Activated CD4-positive, alpha-beta memory T cell treated with anti-CD3 and anti-CD28 coated beads, Interleukin-2, amount 10 ng/mL, durations not matched to agents 7 days and 5 days (primary cell): ENCODE data around the gene SETX. TPM values are rescaled to one million over a fixed set of nuclear protein-coding genes. Genes with fewer than 3 reads are reported as not detected.

Experiments
- CTCF ChIA-PET: fragments of 350-600 bp; sonication (Branson Sonifier 250); formaldehyde crosslinking; loops from one replicate; lab custom pipeline; 2021; ENCODE audit warnings: antibody characterized with exemption, inconsistent platforms; lab: Charles Lee
- POLR2A ChIA-PET: fragments of 350-600 bp; sonication (Branson Sonifier 250); formaldehyde crosslinking; loops from one replicate; lab custom pipeline; 2021; ENCODE audit warnings: antibody characterized with exemption; lab: Charles Lee
- DNase-seq: peaks from one replicate; pipeline ENCODE4 v3.0.0-alpha.2; 2020
- H3K27ac Mint-ChIP-seq: one replicate; pipeline ENCODE4 v1.8.0; 2021; ENCODE audit warnings: mild to moderate bottlenecking, mixed read lengths
- H3K27me3 Mint-ChIP-seq: one replicate; pipeline ENCODE4 v1.8.0; 2021; ENCODE audit warnings: mixed read lengths
- H3K36me3 Mint-ChIP-seq: one replicate; pipeline ENCODE4 v1.8.0; 2021; ENCODE audit warnings: low read depth, mixed read lengths
- H3K4me1 Mint-ChIP-seq: one replicate; pipeline ENCODE4 v1.8.0; 2021; ENCODE audit warnings: mixed read lengths
- H3K4me3 Mint-ChIP-seq: one replicate; pipeline ENCODE4 v1.8.0; 2021; ENCODE audit warnings: mild to moderate bottlenecking, mixed read lengths
- H3K9me3 Mint-ChIP-seq: one replicate; pipeline ENCODE4 v1.8.0; 2021; ENCODE audit warnings: mixed read lengths
- total RNA-seq, 2 experiments: library from RNA; stranded (reverse); gene quantifications; one replicate each; pipeline ENCODE4 v1.2.3, GENCODE V29; 2021

SETX gene
- total RNA-seq, 2 experiments from 2014 or later: 63.7 to 69.4 TPM

DNA sequence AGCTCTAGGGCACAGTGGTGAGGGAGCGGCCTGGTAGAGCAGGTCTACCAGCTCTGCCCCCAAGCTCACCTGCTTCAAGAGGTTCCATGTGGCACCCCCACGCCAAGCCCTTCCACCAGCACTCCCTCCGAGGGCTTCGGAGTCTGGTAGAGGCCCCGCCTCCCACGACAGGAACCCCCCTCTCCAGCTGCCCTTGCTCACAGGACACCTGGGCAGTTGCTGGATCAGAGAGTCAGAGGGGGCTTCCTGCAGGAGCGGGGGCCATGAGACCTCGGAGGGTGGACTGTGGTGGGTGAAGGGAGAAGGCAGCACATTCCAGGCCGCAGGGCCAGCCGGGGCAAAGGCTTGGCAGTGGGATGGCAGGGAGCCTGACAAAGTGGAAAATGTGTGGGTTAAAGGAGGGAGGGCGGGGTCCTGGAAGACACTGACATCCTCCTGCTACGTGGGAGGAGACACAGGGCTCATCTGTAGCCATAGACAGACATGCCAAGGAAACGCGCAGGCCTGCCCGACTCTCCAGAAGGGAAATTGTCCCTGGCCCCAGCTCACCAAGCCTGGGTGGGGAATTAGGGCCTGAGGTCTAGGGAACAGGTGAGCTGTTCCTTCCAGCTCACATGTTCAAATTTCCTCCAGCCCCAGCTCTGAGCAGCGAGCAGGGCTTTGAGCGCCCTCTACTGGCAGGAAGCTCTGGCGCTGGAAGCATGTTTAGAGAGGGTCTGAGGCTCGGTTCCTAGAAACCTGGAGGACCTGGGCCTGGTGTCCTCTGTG, 118.7 kb downstream of the SETX start:
- DNase-seq: peak; percentile 81
- Mint-ChIP-seq H3K27me3 (peaks cover 18% of the 10 kb centered on the region), H3K4me3 (no peak overlapping the region), H3K9me3 (no peaks in the 10 kb centered on the region), H3K27ac (no peak overlapping the region), H3K4me1 (no peaks in the 10 kb centered on the region), H3K36me3 (no peaks in the 10 kb centered on the region)
- ChIA-PET CTCF (interaction anchor here (0.7 to 4.5 kb wide), 30 partner anchors 8 to 481 kb away, joined by 3 to 69 read pairs (median 4); partner anchors contain the start of genes MED27 and NTNG2), POLR2A (interaction anchor here (0.6 to 1.0 kb wide), 2 partner anchors 66 to 87 kb away, joined by 3 to 4 read pairs; no protein-coding TSS in a partner anchor)

GRCh38 chr9:132235125-132235524, 119.7 kb downstream of the SETX start:
- no peaks in the 10 kb centered on the region for H3K9me3 Mint-ChIP-seq
- CTCF ChIA-PET: interaction anchor here (1.5 to 4.5 kb wide), 7 partner anchors 14 to 475 kb away, joined by 4 to 69 read pairs (median 7); partner anchors contain the start of gene MED27
- POLR2A ChIA-PET: no interaction called here
- H3K27ac Mint-ChIP-seq: no peak overlapping the region
- H3K4me3 Mint-ChIP-seq: no peak overlapping the region
- no peaks in the 10 kb centered on the region for H3K36me3 Mint-ChIP-seq
- H3K4me1 Mint-ChIP-seq: no peaks in the 10 kb centered on the region
- DNase-seq: no peak
- peaks cover 18% of the 10 kb centered on the region for H3K27me3 Mint-ChIP-seq

DNA sequence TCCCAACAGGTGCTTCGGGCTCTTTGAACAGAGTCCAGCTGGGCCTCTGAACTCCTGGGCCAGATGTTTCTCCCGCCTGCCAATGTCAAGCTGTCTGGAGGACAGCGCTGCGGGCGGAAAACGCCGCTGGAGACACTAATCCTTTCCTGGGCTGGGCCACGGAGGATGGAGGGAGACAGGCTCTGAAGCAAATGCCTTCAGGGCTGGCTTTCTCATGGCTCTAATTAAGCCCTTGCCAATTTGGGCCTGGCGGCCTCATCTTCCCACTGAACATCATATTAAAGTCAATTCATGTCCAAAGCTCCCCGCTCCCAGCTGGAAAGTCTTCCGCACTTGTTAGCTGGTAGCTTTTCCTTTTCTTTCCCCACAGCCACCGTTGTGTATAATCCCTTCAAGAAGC, 120.3 kb downstream of the SETX start:
- ChIA-PET CTCF (interaction anchor here (4.4 to 4.5 kb wide), 2 partner anchors 64 to 474 kb away, joined by 55 to 69 read pairs; no protein-coding TSS in a partner anchor), POLR2A (no interaction called here)
- DNase-seq: no peak
- Mint-ChIP-seq H3K36me3 (no peaks in the 10 kb centered on the region), H3K27me3 (peaks cover 18% of the 10 kb centered on the region), H3K27ac (no peak overlapping the region), H3K4me1 (no peaks in the 10 kb centered on the region), H3K9me3 (no peaks in the 10 kb centered on the region), H3K4me3 (no peak overlapping the region)

DNA sequence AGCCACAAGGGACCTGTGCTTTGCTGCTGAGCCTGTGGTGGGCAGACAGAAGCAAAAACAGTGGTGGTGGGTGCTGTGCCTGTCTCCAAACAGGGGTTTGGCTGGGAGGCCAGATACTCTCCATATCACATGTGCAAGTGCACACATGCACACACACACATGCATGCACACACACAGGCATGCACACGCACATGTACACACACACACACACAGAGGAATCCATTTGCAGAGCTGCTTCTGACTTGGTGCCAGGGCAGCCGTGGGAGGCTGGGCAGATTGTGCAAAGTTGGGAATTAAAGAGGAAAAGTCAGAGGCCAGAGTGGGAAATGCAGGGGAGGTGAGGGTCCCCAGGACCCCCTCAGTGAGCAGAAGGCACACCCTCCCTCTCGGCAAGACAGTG, 121.6 kb downstream of the SETX start:
- no peaks in the 10 kb centered on the region for H3K4me1 Mint-ChIP-seq
- H3K27me3 Mint-ChIP-seq: peaks cover 9% of the 10 kb centered on the region
- no peak overlapping the region for H3K27ac Mint-ChIP-seq
- H3K9me3 Mint-ChIP-seq: no peaks in the 10 kb centered on the region
- POLR2A ChIA-PET: no interaction called here
- H3K4me3 Mint-ChIP-seq: no peak overlapping the region
- CTCF ChIA-PET: interaction anchor here (1.2 to 4.4 kb wide), 3 partner anchors 36 to 470 kb away, joined by 3 to 69 read pairs (median 4); no protein-coding TSS in a partner anchor
- no peak for DNase-seq
- H3K36me3 Mint-ChIP-seq: no peaks in the 10 kb centered on the region

DNA sequence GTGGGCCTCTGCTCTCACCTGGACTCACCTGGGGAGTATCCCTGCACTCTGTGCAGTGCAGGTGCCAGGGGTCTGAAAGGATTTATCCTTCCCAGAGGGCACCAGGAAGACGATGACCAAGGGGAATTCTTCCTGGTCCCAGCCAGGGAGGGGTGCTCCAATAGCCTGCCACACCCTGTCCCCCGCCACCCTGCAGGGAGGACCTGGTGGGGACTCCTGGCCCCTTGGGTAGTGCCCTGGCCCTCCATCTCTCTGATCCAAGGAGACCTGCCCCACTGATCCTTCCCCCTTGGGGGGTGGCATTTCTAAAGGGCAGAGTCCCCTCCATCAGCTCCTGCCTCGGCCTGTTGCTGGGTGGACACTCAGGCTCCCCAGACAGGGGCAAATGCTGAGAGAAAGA, 122.3 kb downstream of the SETX start:
- no peaks in the 10 kb centered on the region for H3K36me3 Mint-ChIP-seq
- DNase-seq: no peak
- no peaks in the 10 kb centered on the region for H3K9me3 Mint-ChIP-seq
- H3K27ac Mint-ChIP-seq: no peak overlapping the region
- no peaks in the 10 kb centered on the region for H3K4me1 Mint-ChIP-seq
- H3K27me3 Mint-ChIP-seq: peaks cover 9% of the 10 kb centered on the region
- CTCF ChIA-PET: no interaction called here
- no peak overlapping the region for H3K4me3 Mint-ChIP-seq
- POLR2A ChIA-PET: no interaction called here

- Mint-ChIP-seq H3K27me3 (peaks cover 6% of the 10 kb centered on the region), H3K36me3 (no peaks in the 10 kb centered on the region), H3K9me3 (no peaks in the 10 kb centered on the region), H3K4me3 (no peak overlapping the region), H3K27ac (no peak overlapping the region), H3K4me1 (no peaks in the 10 kb centered on the region)
- ChIA-PET POLR2A (no interaction called here), CTCF (no interaction called here)
- DNase-seq: no peak
Measured at GRCh38 chr9:132231019-132231701, 123.6 kb downstream of the SETX start.

GRCh38 chr9:132230605-132231004, 124.2 kb downstream of the SETX start:
- Mint-ChIP-seq H3K27me3 (peaks cover 6% of the 10 kb centered on the region), H3K27ac (no peak overlapping the region), H3K4me1 (no peaks in the 10 kb centered on the region), H3K36me3 (no peaks in the 10 kb centered on the region), H3K9me3 (no peaks in the 10 kb centered on the region), H3K4me3 (no peak overlapping the region)
- CTCF ChIA-PET: no interaction called here
- POLR2A ChIA-PET: no interaction called here
- no peak for DNase-seq

DNA sequence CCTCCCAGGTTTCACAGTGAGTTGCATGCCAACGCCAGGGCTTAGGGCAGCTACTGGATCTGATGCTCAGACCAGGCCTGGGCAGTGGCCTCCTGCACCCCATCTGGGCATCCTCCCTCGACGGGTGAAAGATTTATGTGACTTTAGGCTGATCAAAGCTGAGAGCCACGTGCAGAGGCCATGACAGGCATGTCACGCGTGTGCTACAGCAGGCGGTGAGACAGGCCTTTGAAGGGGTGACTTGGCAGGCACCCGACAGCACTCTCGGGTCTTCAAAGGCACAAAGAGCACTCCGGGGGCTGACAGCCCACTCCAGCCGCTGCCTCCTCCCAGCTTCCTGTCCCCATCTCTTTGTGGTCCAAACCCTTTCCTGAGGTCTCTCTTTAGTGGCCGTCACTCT, 126.7 kb downstream of the SETX start:
- Mint-ChIP-seq H3K36me3 (no peaks in the 10 kb centered on the region), H3K27ac (no peak overlapping the region), H3K4me3 (no peak overlapping the region), H3K4me1 (no peaks in the 10 kb centered on the region), H3K9me3 (no peaks in the 10 kb centered on the region), H3K27me3 (peaks cover 10% of the 10 kb centered on the region)
- DNase-seq: no peak
- ChIA-PET POLR2A (no interaction called here), CTCF (interaction anchor here (1.1 kb wide), 1 partner anchor 8 kb away, joined by 3 read pairs; no protein-coding TSS in a partner anchor)

- H3K4me3 Mint-ChIP-seq: no peak overlapping the region
- no peak for DNase-seq
- POLR2A ChIA-PET: no interaction called here
- CTCF ChIA-PET: no interaction called here
- H3K27me3 Mint-ChIP-seq: peaks cover 9% of the 10 kb centered on the region
- no peaks in the 10 kb centered on the region for H3K9me3 Mint-ChIP-seq
- no peak overlapping the region for H3K27ac Mint-ChIP-seq
- no peaks in the 10 kb centered on the region for H3K36me3 Mint-ChIP-seq
- no peaks in the 10 kb centered on the region for H3K4me1 Mint-ChIP-seq
Measured at GRCh38 chr9:132226571-132227430, 128.0 kb downstream of the SETX start.

DNA sequence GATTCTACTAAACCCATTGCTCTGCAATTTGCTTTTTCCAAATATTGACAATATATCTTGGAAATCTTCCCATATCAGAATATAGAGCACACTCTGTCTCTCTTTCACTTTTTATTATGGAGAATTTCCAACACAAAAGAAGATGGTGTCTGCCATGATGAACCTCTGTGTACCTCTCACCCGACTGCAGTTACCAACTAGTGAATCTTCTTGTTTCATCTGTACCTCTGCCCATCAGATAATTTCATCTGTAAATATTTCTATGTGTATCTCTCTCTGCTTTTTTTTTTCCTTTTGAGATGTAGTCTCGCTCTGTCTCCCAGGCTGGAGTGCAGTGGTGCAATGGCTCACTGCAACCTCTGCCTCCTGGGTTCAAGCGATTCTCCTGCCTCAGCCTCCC, 130.1 kb downstream of the SETX start:
- Mint-ChIP-seq H3K36me3 (no peaks in the 10 kb centered on the region), H3K4me3 (no peak overlapping the region), H3K4me1 (no peaks in the 10 kb centered on the region), H3K27me3 (peaks cover 14% of the 10 kb centered on the region), H3K27ac (no peak overlapping the region), H3K9me3 (no peaks in the 10 kb centered on the region)
- CTCF ChIA-PET: no interaction called here
- no peak for DNase-seq
- POLR2A ChIA-PET: no interaction called here

GRCh38 chr9:132221941-132222340, 132.8 kb downstream of the SETX start:
- CTCF ChIA-PET: interaction anchor here (2.5 kb wide), 1 partner anchor 14 kb away, joined by 7 read pairs; no protein-coding TSS in a partner anchor
- Mint-ChIP-seq H3K27ac (no peak overlapping the region), H3K36me3 (no peaks in the 10 kb centered on the region), H3K27me3 (peaks cover 16% of the 10 kb centered on the region), H3K4me1 (peaks cover 1% of the 10 kb centered on the region), H3K9me3 (no peaks in the 10 kb centered on the region), H3K4me3 (no peak overlapping the region)
- POLR2A ChIA-PET: no interaction called here
- DNase-seq: no peak

DNA sequence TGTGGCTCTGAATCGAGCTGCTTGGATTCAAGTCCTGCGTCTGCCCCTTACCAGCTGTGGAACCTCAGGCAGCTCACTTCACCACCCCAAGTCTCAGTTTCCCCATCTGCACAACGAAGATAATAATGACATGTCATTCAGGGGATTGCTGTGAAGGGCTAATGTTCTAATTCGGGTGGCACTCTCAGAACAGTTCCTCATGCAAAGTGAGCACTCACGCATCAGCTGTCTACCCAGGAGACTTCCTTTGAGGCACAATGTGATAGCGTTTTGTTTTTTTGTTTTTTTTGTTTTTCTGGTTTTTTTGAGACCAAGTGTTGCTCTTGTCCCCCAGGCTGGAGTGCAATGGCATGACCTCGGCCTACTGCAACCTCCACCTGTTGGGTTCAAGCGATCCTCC, 136.6 kb downstream of the SETX start:
- H3K4me1 Mint-ChIP-seq: peaks cover 1% of the 10 kb centered on the region
- ChIA-PET CTCF (interaction anchor here (1.3 to 1.8 kb wide), 2 partner anchors 18 to 48 kb away, joined by 5 to 6 read pairs; no protein-coding TSS in a partner anchor), POLR2A (no interaction called here)
- H3K4me3 Mint-ChIP-seq: no peak overlapping the region
- no peaks in the 10 kb centered on the region for H3K36me3 Mint-ChIP-seq
- H3K27me3 Mint-ChIP-seq: peaks cover 9% of the 10 kb centered on the region
- H3K9me3 Mint-ChIP-seq: no peaks in the 10 kb centered on the region
- no peak for DNase-seq
- no peak overlapping the region for H3K27ac Mint-ChIP-seq
